Eye (tissue), 1 donor: ENCODE results near the gene NCKAP5.

Experiments
- DNase-seq: peaks from one replicate; pipeline ENCODE4 v3.0.0-alpha.2; 2015

The NCKAP5 gene

GRCh38 chr2:133573491-133574162 is 5.4 kb upstream of the NCKAP5 start:
- DNase-seq: no peak

- DNase-seq: no peak
These were observed 3.0 kb upstream of the NCKAP5 start for GRCh38 chr2:133571249-133571648.

GRCh38 chr2:133570542-133570941 is 2.3 kb upstream of the NCKAP5 start:
- no peak for DNase-seq

- DNase-seq: no peak
These were observed 1.1 kb upstream of the NCKAP5 start for GRCh38 chr2:133569286-133569830.

GRCh38 chr2:133568598-133568997 is 335 bp upstream of the NCKAP5 start:
- no peak for DNase-seq

- DNase-seq: no peak
These were observed 5.7 kb downstream of the NCKAP5 start for GRCh38 chr2:133562558-133562957.

- peak; percentile 82 for DNase-seq
These were observed 7.0 kb downstream of the NCKAP5 start for GRCh38 chr2:133561045-133561852.

GRCh38 chr2:133557614-133558013 is 10.6 kb downstream of the NCKAP5 start:
- DNase-seq: peak; percentile 37

GRCh38 chr2:133553838-133554408 is 14.3 kb downstream of the NCKAP5 start:
- no peak for DNase-seq

GRCh38 chr2:133553251-133553650 is 15.0 kb downstream of the NCKAP5 start:
- DNase-seq: no peak

- DNase-seq: no peak
These were observed 15.4 kb downstream of the NCKAP5 start for GRCh38 chr2:133552821-133553220.

- no peak for DNase-seq
These were observed 26.5 kb downstream of the NCKAP5 start for GRCh38 chr2:133541797-133542196.

- DNase-seq: no peak
These were observed 26.9 kb downstream of the NCKAP5 start for GRCh38 chr2:133541376-133541775.

- DNase-seq: no peak
These were observed 35.3 kb downstream of the NCKAP5 start for GRCh38 chr2:133532919-133533318.

- no peak for DNase-seq
These were observed 36.9 kb downstream of the NCKAP5 start for GRCh38 chr2:133531382-133531781.

- no peak for DNase-seq
These were observed 37.6 kb downstream of the NCKAP5 start for GRCh38 chr2:133530645-133531044.

- DNase-seq: peak; percentile 6
These were observed 41.5 kb downstream of the NCKAP5 start for GRCh38 chr2:133526530-133527300.

- no peak for DNase-seq
These were observed 42.4 kb downstream of the NCKAP5 start for GRCh38 chr2:133525613-133526529.

GRCh38 chr2:133525090-133525489 is 43.2 kb downstream of the NCKAP5 start:
- no peak for DNase-seq

- no peak for DNase-seq
These were observed 44.9 kb downstream of the NCKAP5 start for GRCh38 chr2:133523406-133523805.

- DNase-seq: no peak
These were observed 46.1 kb downstream of the NCKAP5 start for GRCh38 chr2:133522204-133522603.
